ENCODE data around the gene ABLIM3.

- no peak for TF ChIP-seq GATA2 (IDR thresholded peaks at IDR 0.05; ENCODE audit: low read depth, low read length)
- TF ChIP-seq GATA3 (IDR thresholded peaks at IDR 0.05; ENCODE audit: low read depth, low read length) = no peak
Measured at GRCh38 chr5:149216496-149216895, 75.2 kb downstream of the ABLIM3 start.

Data from SH-SY5Y (cell line).